GM12865 (cell line): ENCODE measurements around the gene TMEM116.
"Not testable (repeated sequence)": the region's sequence is repeated elsewhere in the genome, so short reads cannot be mapped to it uniquely, and the experiment has no call there.

Experiments used
- DNase-seq: peaks from one replicate; pipeline ENCODE4 v3.0.0; 2010; ENCODE audit warnings: low read depth
- H3K4me3 ChIP-seq: 2 replicates; pipeline ENCODE4 v1.5.1; 2011; ENCODE audit warnings: mild to moderate bottlenecking, low read depth, low read length, control low read depth
- TF ChIP-seq, protein P1 (sequence below): IDR thresholded peaks from 2 replicates; pipeline ENCODE4 v1.5.1; 2011; ENCODE audit warnings: low read length, control low read depth, low read depth, inconsistent platforms; ENCODE audit not compliant: insufficient read depth; ENCODE audit errors: missing control alignments

The TMEM116 gene

DNA sequence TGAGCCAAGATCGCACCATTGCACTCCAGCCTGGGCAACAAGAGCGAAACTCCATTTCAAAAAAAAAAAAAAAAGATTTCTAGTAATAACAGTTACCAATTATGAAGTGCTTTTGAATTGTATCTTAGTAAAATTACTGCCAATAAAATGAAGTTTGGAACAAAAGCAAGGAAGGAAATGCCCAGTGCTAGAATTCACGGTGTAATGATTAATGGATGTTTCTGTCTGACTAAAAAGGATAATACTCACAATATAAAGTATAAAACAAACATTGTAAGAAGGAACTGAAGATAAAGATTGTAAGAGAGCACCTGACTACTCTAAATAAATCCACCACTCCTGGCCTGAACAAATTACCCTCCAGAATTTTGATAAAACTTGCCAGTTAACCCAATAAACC lies 4.0 kb downstream of the TMEM116 start:
- TF ChIP-seq, protein P1, sequence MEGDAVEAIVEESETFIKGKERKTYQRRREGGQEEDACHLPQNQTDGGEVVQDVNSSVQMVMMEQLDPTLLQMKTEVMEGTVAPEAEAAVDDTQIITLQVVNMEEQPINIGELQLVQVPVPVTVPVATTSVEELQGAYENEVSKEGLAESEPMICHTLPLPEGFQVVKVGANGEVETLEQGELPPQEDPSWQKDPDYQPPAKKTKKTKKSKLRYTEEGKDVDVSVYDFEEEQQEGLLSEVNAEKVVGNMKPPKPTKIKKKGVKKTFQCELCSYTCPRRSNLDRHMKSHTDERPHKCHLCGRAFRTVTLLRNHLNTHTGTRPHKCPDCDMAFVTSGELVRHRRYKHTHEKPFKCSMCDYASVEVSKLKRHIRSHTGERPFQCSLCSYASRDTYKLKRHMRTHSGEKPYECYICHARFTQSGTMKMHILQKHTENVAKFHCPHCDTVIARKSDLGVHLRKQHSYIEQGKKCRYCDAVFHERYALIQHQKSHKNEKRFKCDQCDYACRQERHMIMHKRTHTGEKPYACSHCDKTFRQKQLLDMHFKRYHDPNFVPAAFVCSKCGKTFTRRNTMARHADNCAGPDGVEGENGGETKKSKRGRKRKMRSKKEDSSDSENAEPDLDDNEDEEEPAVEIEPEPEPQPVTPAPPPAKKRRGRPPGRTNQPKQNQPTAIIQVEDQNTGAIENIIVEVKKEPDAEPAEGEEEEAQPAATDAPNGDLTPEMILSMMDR: no peak
- DNase-seq: no peak
- H3K4me3 ChIP-seq: no peak overlapping the region

DNA sequence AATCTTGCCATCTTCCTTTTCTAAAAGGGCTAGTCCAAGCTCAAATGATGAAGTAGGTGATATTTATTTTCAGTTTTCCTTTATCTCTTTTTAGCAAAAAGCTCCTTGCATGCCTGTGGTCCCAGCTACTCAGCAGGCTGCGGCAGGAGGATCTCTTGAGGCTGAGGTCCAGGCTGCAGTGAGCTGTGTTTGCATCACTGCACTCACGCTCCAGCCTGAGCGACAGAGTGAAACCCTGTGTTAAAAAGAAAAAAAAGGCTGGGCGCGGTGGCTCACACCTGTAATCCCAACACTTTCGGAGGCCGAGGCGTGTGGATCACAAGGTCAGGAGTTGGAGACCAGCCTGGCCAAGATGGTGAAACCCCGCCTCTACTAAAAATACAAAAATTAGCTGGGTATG lies 5.0 kb downstream of the TMEM116 start:
- TF ChIP-seq, protein P1: no peak
- no peak for DNase-seq
- no peak overlapping the region for H3K4me3 ChIP-seq

DNA sequence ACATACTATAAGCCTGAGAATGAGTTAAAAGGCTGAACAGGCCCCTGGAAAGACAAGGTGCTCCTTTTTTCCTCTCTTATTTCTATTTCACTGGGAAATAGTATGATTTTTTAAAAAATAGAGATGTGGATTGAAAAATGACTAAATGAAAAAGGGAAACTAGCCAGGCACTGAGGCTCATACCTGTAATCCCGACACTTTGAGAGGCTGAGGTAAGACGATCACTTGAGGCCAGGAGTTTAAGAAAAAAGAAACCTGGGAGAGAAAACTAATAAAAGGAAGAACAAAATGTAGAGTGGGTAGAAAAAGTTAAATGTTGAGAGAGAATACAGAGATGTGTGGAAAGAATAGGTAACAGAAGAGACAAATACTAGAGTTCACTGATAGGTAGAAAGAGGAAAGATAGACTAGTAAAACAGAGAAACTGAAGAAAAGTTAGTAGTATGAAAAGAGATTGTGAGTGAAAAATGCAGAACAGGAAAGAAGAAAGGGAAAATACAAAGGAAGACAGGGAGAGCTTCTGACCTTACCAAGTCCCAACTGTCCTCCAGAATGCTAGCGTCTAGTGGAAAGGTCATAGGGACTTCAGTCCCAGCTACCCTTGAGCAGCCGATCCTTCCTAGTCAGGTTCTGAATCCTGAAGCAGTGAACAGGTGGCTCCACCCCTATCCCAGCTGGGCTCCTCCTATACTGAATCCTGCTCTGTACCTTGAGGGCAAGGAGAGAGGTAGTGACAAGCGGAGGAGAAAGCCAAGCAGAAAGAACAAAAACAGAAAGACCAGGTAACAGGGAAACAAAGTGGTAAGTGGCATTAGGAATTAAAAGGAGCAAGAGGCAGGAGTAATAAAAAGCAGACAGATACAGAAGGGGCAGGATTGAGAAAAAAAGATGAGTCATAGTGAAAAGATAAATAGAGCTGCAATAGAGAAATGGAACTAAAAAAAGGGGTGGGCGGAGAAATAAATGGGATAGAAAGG lies 7.3 kb downstream of the TMEM116 start:
- H3K4me3 ChIP-seq: no peak overlapping the region
- no peak for DNase-seq
- TF ChIP-seq, protein P1: no peak

DNA sequence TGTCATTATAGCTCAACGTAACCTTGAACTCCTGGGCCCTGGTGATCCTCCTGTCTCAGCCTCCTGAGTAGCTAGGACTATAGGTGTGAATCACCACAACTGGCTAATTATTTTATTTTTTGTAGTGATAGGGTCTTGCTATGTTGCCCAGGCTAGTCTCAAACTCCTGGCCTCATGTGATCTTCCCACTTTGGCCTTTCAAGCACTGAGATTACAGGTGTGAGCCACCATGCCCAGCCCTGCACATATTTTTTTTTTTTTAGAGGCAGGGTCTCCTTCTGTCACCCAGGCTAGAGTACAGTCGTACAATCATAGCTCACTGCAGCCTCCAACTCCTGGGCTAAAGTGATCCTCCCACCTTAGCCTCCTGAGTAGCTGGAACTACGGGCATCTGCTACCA lies 8.9 kb downstream of the TMEM116 start:
- DNase-seq: no peak
- TF ChIP-seq, protein P1: no peak
- no peak overlapping the region for H3K4me3 ChIP-seq

DNA sequence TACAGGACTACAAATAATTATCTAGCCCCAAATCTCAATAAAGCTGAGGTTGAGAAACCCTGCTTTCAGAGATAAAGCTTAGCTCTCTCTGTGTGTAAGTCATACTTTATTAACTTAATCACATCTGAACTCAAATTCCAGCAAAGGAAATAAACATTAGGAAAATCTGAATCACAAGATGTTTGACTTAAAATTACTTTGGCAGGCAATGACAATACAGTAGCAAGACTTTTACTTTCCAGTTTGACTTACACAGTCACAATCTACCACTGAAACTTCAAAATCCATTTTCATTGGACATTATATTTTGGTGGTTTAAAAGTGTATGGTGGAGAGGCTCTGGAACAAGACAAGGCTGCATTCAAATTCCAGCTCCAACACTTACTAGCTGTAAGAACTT lies 11.4 kb downstream of the TMEM116 start:
- no peak overlapping the region for H3K4me3 ChIP-seq
- TF ChIP-seq, protein P1: no peak
- DNase-seq: no peak

DNA sequence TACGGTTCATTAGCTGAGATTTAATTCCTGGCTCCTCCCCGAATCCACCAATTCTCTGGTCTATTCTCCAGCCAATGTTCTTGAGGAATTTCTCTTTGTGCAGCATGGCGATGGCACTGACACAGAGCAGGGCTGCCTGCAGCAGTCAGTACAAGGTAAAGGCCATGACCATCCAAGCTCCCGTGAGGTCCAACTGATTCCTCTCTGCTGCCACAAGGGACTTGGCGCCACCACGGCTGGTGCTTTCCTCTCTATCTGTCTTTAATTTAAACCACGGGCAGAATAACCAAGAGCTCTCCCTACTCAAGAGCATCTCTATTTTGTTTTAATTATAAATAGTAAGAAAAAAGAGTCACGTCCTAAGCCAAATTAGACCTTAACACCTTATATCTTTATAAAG lies 12.1 kb downstream of the TMEM116 start:
- TF ChIP-seq, protein P1: no peak

DNA sequence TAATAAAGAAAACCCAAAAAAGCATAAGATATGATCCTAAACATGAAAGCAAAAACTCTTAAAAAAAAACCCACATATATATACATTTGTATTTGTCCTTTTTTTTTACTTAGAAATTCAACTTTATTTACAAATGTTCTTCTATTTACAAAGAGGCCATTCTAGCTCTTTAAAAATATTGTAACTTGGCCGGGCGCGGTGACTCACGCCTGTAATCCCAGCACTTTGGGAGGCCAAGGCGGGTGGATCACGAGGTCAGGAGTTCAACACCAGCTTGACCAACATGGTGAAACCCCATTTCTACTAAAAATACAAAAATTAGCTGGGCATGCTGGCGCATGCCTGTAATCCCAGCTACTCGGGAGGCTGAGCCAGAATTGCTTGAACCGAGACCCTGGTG lies 13.8 kb downstream of the TMEM116 start:
- not testable (repeated sequence) for DNase-seq, H3K4me3 ChIP-seq

More for the DNA sequence above, 12.1 kb downstream of the TMEM116 start:
- DNase-seq: no peak
- no peak overlapping the region for H3K4me3 ChIP-seq
